ENCODE data around the gene PLXDC2. TPM values are rescaled to one million over a fixed set of nuclear protein-coding genes. Genes with fewer than 3 reads are reported as not detected.

The PLXDC2 gene
- total and polyA plus RNA-seq, 2 donors (not counting 1 experiment from before 2014, with no cell fraction given): 0.07 TPM

GRCh38 chr10:20237091-20237570 lies 420.9 kb downstream of the PLXDC2 start:
- TF ChIP-seq, protein P1, sequence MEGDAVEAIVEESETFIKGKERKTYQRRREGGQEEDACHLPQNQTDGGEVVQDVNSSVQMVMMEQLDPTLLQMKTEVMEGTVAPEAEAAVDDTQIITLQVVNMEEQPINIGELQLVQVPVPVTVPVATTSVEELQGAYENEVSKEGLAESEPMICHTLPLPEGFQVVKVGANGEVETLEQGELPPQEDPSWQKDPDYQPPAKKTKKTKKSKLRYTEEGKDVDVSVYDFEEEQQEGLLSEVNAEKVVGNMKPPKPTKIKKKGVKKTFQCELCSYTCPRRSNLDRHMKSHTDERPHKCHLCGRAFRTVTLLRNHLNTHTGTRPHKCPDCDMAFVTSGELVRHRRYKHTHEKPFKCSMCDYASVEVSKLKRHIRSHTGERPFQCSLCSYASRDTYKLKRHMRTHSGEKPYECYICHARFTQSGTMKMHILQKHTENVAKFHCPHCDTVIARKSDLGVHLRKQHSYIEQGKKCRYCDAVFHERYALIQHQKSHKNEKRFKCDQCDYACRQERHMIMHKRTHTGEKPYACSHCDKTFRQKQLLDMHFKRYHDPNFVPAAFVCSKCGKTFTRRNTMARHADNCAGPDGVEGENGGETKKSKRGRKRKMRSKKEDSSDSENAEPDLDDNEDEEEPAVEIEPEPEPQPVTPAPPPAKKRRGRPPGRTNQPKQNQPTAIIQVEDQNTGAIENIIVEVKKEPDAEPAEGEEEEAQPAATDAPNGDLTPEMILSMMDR (IDR thresholded peaks at IDR 0.05): no peak
- TF ChIP-seq EZH2 (IDR thresholded peaks at IDR 0.05; ENCODE audit: borderline replicate concordance, insufficient read depth, low read depth, low read length, poor library complexity, severe bottlenecking): no peak
- H3K27ac ChIP-seq (ENCODE audit: low read length in 2 of 2): no peak overlapping the region
- Mint-ChIP-seq H3K27me3 (no peaks in the 10 kb centered on the region), H3K27ac (no peak overlapping the region), H3K4me1 (no peaks in the 10 kb centered on the region), H3K9me3 (ENCODE audit: insufficient read depth) (peaks cover 2% of the 10 kb centered on the region), H3K4me3 (no peak overlapping the region)
- H3K4me1 ChIP-seq (ENCODE audit: control insufficient read depth in 2 of 2, insufficient read depth in 2 of 2, low read length in 2 of 2): no peaks in the 10 kb centered on the region
- H3K79me2 ChIP-seq (ENCODE audit: control insufficient read depth, insufficient read depth, low read length): no peaks in the 10 kb centered on the region
- no peaks in the 10 kb centered on the region for H4K20me1 ChIP-seq (ENCODE audit: control insufficient read depth, insufficient read depth, low read length, poor library complexity, severe bottlenecking)
- no CpG with 5 or more reads among the region's 2 CpGs for WGBS (ENCODE audit: insufficient coverage)
- H3K36me3 ChIP-seq (replicated peaks in 1 of 2; ENCODE audit: control extremely low read depth in 1 of 2, control insufficient read depth in 1 of 2, extremely low read depth in 1 of 2, insufficient read depth in 2 of 2, low read length in 1 of 2): no peaks in the 10 kb centered on the region
- DNase-seq: no peak
- H3K4me3 ChIP-seq (ENCODE audit: control extremely low read depth in 1 of 5, extremely low read depth in 1 of 5, insufficient read depth in 1 of 5, low read depth in 2 of 5, low read length in 4 of 5): no peak overlapping the region
- POLR2A ChIA-PET: no interaction called here
- no peak overlapping the region for H3K9ac ChIP-seq (ENCODE audit: low read length)
- H2AFZ ChIP-seq (ENCODE audit: insufficient read depth, low read depth, low read length, poor library complexity, severe bottlenecking): no peak overlapping the region
- ATAC-seq (ENCODE audit: low read depth): no peak
- H3K9me3 ChIP-seq (ENCODE audit: control extremely low read depth in 1 of 3, control insufficient read depth in 2 of 3, insufficient read depth in 1 of 3, low read length in 2 of 3): peaks cover 0 to 2% (median 1%) of the 10 kb centered on the region in 3 donors
- no peak overlapping the region for H3K4me2 ChIP-seq (replicated peaks; ENCODE audit: low read depth, low read length, poor library complexity, severe bottlenecking)
- CTCF ChIA-PET: no interaction called here
- H3K27me3 ChIP-seq (replicated peaks in 1 of 4; ENCODE audit: control extremely low read depth in 1 of 4, control insufficient read depth in 3 of 4, insufficient read depth in 4 of 4, low read length in 3 of 4): no peaks in the 10 kb centered on the region
- intact Hi-C loops (cut with micrococcal nuclease): no loop called here

GRCh38 chr10:20237586-20237985 lies 421.4 kb downstream of the PLXDC2 start:
- ChIA-PET POLR2A (no interaction called here), CTCF (no interaction called here)
- intact Hi-C loops (cut with micrococcal nuclease): no loop called here
- Histone ChIP-seq H3K79me2 (ENCODE audit: control insufficient read depth, insufficient read depth, low read length) (no peaks in the 10 kb centered on the region), H3K27ac (ENCODE audit: low read length in 2 of 2) (no peak overlapping the region), H3K4me1 (ENCODE audit: control insufficient read depth in 2 of 2, insufficient read depth in 2 of 2, low read length in 2 of 2) (no peaks in the 10 kb centered on the region), H3K9me3 (ENCODE audit: control extremely low read depth in 1 of 3, control insufficient read depth in 2 of 3, insufficient read depth in 1 of 3, low read length in 2 of 3) (peaks cover 0 to 2% (median 1%) of the 10 kb centered on the region in 3 donors), H3K4me2 (replicated peaks; ENCODE audit: low read depth, low read length, poor library complexity, severe bottlenecking) (no peak overlapping the region), H3K4me3 (ENCODE audit: control extremely low read depth in 1 of 5, extremely low read depth in 1 of 5, insufficient read depth in 1 of 5, low read depth in 2 of 5, low read length in 4 of 5) (no peak overlapping the region), H4K20me1 (ENCODE audit: control insufficient read depth, insufficient read depth, low read length, poor library complexity, severe bottlenecking) (no peaks in the 10 kb centered on the region), H3K9ac (ENCODE audit: low read length) (no peak overlapping the region), H3K36me3 (replicated peaks in 1 of 2; ENCODE audit: control extremely low read depth in 1 of 2, control insufficient read depth in 1 of 2, extremely low read depth in 1 of 2, insufficient read depth in 2 of 2, low read length in 1 of 2) (no peaks in the 10 kb centered on the region), H3K27me3 (replicated peaks in 1 of 4; ENCODE audit: control extremely low read depth in 1 of 4, control insufficient read depth in 3 of 4, insufficient read depth in 4 of 4, low read length in 3 of 4) (no peaks in the 10 kb centered on the region), H2AFZ (ENCODE audit: insufficient read depth, low read depth, low read length, poor library complexity, severe bottlenecking) (no peak overlapping the region)
- Mint-ChIP-seq H3K4me3 (no peak overlapping the region), H3K4me1 (no peaks in the 10 kb centered on the region), H3K9me3 (ENCODE audit: insufficient read depth) (no peaks in the 10 kb centered on the region), H3K27me3 (no peaks in the 10 kb centered on the region), H3K27ac (no peak overlapping the region)
- no peak for TF ChIP-seq EZH2 (IDR thresholded peaks at IDR 0.05; ENCODE audit: borderline replicate concordance, insufficient read depth, low read depth, low read length, poor library complexity, severe bottlenecking)
- TF ChIP-seq, protein P1 (IDR thresholded peaks at IDR 0.05): no peak
- DNase-seq (no peak), ATAC-seq (ENCODE audit: low read depth) (no peak)

Measured in B cell (primary cell).